ENCODE results near the gene TCHP.

Gene TCHP

DNA sequence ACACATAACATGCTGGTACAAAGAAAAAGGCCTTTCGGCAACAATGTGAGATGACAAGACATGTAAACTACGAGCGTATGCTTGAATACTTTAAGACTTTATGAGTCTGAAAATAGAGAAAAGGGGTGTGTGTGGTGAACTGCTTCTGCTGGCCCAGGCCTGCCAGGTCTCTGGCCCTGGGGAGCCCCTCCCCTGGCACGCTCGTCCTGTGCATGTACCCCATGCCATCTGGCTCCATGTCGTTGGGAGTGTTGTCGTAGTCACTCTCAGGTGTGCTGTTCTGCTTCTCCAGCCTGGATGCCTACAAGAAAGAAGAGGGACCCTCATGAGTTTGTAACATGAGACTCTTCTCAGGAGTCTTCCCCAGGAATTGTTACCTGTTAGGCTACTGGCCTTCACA lies 38.9 kb downstream of the TCHP start:
- no peak for DNase-seq

DNA sequence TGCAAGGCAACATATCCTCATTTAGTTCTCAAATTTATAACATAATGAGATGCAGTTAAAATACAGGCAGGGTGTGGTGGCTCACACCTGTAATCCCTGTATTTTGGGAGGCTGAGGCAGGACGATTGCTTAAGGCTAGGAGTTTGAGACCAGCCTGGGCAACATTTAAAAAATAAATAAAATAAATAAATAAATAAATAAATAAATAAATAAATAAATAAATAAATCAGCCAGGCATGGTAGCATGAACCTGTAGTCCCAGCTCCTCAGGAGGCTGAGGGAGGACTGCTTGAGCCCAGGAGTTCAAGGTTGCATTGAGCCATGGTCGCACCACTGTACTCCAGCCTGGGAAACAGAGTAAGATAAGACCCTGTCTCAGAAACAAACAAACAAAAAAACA lies 39.4 kb downstream of the TCHP start:
- no peak for DNase-seq

DNA sequence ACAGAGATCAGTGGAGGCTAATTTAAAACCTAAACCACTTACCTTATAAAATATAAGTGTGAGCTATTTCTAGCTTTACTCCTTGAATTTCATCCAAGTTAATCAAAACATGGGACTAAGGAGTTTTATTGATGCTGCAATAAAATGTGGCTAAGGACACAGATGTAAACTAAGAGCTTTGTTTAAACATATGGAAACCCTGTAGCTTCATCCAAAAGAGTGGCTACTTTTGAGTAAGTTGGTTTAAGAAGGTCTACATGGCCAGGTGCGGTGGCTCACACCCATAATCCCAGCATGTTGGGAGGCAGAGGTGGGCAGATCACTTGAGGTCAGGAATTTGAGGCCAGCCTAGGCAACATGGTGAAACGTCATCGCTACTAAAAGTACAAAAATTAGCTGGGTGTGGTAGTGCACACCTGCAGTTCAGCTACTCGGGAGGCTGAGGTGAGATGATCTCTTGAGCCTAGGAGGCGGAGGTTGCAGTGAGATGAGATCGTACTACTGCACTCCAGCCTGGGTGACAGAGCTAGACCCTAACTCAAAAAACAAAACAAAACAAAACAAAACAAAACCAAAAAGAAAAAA lies 40.4 kb downstream of the TCHP start:
- no peak for DNase-seq

GRCh38 chr12:109943811-109944210 lies 43.7 kb downstream of the TCHP start:
- no peak for DNase-seq

DNA sequence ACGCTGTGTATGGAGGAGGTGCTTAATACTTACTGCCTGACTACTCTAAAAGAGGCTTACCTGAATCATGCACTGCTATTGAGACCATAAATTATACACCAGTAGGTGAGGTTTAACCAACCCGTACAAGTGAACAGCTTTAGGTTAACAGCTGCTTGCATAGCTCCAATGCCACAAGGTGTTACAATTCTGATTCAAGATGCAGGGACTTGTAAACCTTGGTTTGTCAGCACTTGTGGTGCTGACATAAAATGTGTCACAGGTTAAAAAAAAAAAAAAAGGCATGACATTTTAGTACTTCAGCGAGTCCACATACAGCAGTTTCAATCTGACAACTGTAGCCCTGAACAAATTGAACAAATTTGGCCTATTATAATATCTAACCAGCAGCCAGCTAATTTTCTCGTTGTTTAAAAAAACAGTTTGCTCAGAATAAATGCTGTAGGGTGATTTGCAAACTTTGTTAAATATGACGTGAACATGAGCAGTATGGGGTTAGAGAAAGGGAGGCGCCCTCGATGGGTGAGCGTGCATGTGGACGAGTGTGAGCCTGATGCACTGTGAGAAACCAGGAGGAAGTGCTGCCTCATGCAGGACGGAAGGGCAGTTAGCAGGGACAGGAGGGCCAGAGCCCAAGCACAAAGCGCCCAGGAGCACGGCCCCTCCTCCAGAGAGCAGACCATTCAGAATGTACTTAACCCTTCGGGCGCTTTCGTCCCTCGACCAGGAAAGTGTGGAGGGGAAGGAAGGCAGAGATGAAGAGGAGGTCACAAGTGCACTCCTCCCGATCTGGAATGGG lies 44.7 kb downstream of the TCHP start:
- DNase-seq: no peak

- DNase-seq: no peak
These were observed 46.4 kb downstream of the TCHP start for GRCh38 chr12:109946505-109946904.

GRCh38 chr12:109946913-109947312 lies 46.8 kb downstream of the TCHP start:
- DNase-seq: no peak

DNA sequence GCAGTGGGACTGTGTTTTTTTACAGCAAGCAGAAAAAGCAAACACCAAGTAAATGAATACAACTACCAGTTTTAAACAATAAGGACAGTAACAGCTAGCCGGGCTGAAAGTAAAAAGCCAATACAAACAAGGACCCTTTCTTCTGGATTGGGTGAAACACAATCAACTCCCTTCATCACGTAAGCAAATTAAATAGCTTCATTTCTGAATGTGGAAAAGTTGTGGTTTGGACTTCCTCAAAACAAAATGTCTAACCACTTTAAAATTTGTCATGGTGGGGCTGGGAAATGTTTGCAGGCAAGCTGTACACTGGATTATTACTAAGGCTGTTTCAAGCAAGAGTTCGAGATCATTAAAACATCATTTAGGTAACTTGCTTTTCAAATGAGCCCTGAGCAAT lies 47.4 kb downstream of the TCHP start:
- no peak for DNase-seq

- no peak for DNase-seq
These were observed 48.3 kb downstream of the TCHP start for GRCh38 chr12:109948368-109948767.

DNA sequence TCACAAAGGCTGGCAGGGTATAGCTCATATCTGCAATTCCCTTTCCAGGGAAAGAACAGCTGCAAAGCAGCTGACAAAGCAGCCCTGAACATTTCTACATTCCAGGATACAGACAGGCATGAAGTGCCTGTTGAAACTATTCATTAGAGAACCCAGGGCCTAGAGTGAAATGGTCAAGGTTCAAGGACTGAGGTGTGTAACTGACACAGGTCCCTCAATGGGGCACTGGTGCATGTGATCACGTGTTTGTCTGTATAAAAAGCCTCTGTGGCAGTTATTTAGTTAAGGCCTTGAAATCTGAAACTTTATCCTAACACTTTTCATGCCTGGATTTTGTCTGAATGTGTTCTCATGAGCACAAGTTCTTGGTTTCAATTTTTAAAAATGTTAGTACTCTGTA lies 49.0 kb downstream of the TCHP start:
- DNase-seq: no peak

- DNase-seq: no peak
These were observed 50.6 kb downstream of the TCHP start for GRCh38 chr12:109950625-109951024.

DNA sequence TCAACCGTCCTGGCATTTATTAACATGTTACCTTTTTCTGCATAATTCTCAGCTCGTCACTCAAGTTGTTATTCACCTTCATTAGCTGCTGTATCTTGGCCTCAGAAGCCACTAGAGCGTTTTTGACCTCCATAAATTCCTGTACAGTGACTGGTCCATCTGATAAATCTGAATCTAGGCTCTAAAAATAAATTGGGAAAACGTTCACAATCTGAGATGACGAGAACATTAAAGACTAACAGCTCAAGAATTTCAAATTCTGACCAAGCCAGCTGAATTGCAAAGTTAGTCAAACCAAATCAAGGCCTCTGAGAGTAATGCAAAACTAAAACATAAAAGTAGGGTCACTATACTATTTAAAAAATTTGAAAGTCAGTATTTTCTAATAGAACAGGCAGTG lies 51.1 kb downstream of the TCHP start:
- no peak for DNase-seq

- no peak for DNase-seq
These were observed 51.7 kb downstream of the TCHP start for GRCh38 chr12:109951751-109952150.

DNA sequence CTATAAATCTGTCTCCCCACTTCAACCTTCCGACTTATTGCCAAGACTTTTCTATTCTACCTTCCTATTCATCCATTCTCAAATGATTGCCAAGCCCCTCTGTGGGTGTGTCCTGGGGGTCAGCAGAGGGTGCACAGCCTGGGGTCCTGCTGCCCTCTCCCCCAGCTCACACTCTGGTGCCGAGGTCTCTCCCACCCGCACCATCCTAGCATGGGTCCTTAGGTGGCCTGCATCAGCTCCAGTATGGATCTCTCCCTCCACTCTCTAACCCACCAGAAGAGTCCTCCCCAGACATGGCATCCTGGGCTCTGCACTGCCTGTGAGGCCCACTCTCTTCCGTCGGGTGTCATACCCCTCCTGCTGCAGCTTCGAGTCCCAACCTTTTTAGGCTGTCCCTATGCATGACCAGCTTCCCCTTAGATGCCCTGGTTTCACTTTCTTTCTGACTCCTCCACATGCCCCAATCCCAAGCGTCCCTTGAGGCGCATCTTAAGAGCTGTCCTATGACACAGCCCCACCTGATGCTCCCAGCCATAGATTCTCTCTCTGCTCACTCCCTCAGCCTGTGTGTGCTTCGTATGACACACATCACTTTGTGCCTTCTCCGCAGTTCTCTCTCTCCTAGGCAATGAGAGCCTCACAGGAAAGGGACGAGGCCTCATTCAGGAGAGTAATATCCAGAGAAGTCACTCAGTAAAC lies 52.2 kb downstream of the TCHP start:
- DNase-seq: no peak

GRCh38 chr12:109952873-109953272 lies 52.8 kb downstream of the TCHP start:
- no peak for DNase-seq

DNA sequence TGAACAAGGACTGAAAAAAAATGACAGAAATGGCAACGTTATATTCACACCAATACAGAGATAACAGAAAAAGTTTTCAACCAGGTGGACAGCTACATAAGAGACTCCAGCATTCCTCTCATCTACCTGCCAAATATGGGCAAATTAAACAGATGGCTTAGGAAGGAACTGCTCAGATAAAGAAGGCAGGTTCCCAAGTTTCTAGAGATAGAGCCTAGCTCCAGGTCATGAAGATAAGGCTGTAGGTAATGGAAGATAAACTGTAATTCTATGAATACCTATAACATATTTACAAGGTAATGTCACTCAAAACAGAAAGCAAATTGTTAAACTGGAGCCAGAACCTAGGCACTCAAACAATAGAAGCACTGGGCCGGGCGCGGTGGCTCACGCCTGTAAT lies 53.6 kb downstream of the TCHP start:
- DNase-seq: no peak

- no peak for DNase-seq
These were observed 58.3 kb downstream of the TCHP start for GRCh38 chr12:109958374-109958773.

DNA sequence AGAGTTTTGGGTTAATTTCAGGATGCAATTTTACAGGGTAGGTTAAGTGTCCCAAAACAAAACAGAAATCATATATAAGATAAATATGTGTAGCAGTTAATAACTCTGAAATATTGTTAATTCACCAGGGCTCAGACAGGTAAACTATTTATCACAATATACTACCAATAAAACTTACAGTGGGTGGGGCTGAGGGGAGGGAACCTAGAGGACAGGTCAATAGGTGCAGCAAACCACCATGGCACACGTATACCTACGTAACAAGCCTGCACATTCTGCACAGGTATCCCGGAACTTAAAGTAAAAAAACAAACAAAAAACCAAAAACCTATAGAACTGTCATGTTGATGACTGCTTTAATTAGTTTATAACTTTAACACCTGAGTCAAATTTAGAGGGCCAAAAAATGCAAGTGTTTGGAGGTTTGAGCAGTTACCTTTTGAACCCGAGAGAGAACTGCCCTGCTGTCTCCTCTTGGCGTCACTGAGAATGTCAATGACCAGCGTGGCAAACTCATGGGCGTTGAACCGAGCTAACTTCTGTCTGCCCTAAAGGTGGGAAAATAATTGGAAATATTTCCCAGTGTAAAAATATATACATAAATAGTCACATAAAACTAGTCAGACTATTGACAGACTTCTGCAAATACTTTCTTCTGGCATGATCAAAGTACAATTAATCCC lies 59.5 kb downstream of the TCHP start:
- DNase-seq: no peak

GRCh38 chr12:109961201-109961600 lies 61.1 kb downstream of the TCHP start:
- DNase-seq: no peak

DNA sequence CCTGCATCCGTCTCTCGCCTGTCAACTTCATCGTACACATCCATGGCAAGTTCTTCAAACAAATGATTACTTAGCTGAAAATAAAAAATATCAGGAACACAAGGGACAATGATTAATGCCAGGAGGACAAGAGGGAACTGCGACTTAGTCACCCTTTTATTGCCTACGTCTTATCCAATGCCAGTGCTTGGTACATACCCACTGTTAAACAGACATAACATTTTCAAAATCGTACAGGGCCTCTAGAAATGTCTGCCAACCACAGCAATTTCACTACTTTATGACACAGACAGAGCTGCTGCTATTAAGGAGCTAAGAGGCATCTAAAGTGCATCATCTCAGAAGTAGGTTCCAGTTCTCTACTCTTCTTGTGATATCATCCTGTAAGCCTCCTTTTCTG lies 61.5 kb downstream of the TCHP start:
- no peak for DNase-seq

- no peak for DNase-seq
These were observed 62.3 kb downstream of the TCHP start for GRCh38 chr12:109962398-109962797.

DNA sequence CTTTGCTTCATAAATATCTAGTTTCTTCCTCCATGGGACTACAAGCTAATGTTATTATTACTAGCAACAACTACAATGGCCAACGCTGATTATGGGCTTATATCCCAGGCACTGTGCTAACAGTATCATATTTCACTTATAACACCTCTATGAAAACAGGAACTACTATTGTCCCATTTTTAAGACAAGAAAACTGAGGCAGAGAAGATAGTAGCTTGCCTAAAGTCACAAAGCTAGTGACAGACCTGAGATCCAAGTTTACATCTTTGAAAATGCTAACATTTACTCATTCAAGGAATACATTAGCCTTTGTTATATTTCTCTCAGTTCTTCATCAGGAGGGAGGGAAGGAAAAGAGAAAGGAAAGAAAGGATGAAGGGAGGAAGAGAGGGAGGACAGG lies 63.3 kb downstream of the TCHP start:
- no peak for DNase-seq

DNA sequence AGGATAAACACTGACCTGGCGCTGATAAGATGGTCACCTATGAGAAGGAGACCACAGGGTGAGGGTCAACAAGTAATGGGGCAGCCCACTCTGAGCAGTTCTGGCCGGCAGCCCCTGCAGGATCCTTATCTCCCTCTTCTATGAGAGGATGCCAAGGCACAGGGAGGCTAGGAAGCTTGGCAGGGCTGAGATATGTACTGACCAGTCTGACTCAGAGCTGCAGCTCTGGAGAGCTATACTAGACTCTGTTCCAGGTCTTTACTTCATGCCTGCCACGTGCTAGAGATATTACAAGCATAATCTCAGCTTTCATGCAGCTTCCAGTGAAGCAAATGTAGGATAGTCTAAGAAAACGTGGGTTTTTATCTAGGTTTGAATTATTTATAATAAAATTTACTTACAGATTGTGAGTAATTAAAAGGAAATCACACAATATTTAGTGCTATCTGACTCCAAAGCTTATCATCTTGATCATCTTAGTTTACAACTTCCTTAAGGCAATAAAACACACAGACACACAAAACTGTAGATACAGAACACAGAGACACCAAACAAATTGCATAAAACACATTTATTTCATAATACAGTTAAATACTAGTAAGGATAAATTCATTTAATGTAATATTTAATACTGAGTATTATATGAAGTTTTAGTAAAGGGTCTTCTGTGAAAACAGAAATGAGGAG lies 63.8 kb downstream of the TCHP start:
- DNase-seq: no peak
